GM13976 (cell line): Measurements from ENCODE around the gene TSC22D3.
"Not testable (repeated sequence)": the region's sequence is repeated elsewhere in the genome, so short reads cannot be mapped to it uniquely, and the experiment has no call there.

Source experiments
- DNase-seq: peaks from one replicate; pipeline ENCODE4 v3.0.0; 2012; ENCODE audit warnings: low spot score
- CTCF ChIP-seq: IDR thresholded peaks from 2 replicates; pipeline ENCODE4 v1.5.1; 2012; ENCODE audit warnings: borderline replicate concordance, mild to moderate bottlenecking; ENCODE audit not compliant: insufficient read depth; ENCODE audit errors: extremely low read depth, missing control alignments, control extremely low read depth
- in situ Hi-C: fragments of 300-500 bp; cut with MboI; formaldehyde crosslinking; loops from one replicate; pipeline ENCODE4 v1.12.0; 2022; ENCODE audit warnings: low sequenced_read_pairs, mixed read lengths, inconsistent platforms; ENCODE audit not compliant: unreplicated experiment

The TSC22D3 gene

GRCh38 chrX:107669261-107669660 is 106.3 kb downstream of the TSC22D3 start:
- in situ Hi-C loops: loop anchor here (10.0 kb wide), 1 partner anchor 106 kb away; the partner anchor contains the start of genes NCBP2L and TSC22D3
- TF ChIP-seq CTCF: no peak
- no peak for DNase-seq

GRCh38 chrX:107668710-107669109 is 106.9 kb downstream of the TSC22D3 start:
- not testable (repeated sequence) for DNase-seq
- in situ Hi-C loops: loop anchor here (10.0 kb wide), 1 partner anchor 106 kb away; the partner anchor contains the start of genes NCBP2L and TSC22D3

- no peak for DNase-seq
- TF ChIP-seq CTCF: no peak
- in situ Hi-C loops: loop anchor here (10.0 kb wide), 1 partner anchor 107 kb away; the partner anchor contains the start of genes NCBP2L and TSC22D3
Measured at GRCh38 chrX:107667426-107667825, 108.2 kb downstream of the TSC22D3 start.

GRCh38 chrX:107666931-107667330 is 108.7 kb downstream of the TSC22D3 start:
- no peak for DNase-seq
- no peak for TF ChIP-seq CTCF
- in situ Hi-C loops: loop anchor here (10.0 kb wide), 1 partner anchor 108 kb away; the partner anchor contains the start of genes NCBP2L and TSC22D3
